NCI-H2196 treated with DMSO at 0.1 percent for 48 hours (cell line): Measurements from ENCODE around the gene GNB1L.

Source experiments
- DNase-seq: peaks from one replicate; lab custom pipeline; 2025; ENCODE audit not compliant: unreplicated experiment; lab: John Stamatoyannopoulos, UW

The GNB1L gene

GRCh38 chr22:19854778-19855503 is at the start of gene GNB1L, which contains the start of gene RTL10:
TSS of gene GNB1L (minus strand) at chr22:19854874. CDS start at chr22:19821355, 33,519 bp downstream.
TSS of gene RTL10 (minus strand) at chr22:19854874. CDS start at chr22:19852261, 2,613 bp downstream.
- peak; percentile 76 for DNase-seq

- DNase-seq, result no peak
Measured at GRCh38 chr22:19904174-19904856, 49.6 kb upstream of the GNB1L start.

- DNase-seq, result no peak
Measured at GRCh38 chr22:19903513-19903912, 48.8 kb upstream of the GNB1L start.

- DNase-seq, result no peak
Measured at GRCh38 chr22:19903031-19903430, 48.4 kb upstream of the GNB1L start.

- DNase-seq, result no peak
Measured at GRCh38 chr22:19902245-19902715, 47.6 kb upstream of the GNB1L start.

- no peak for DNase-seq
Measured at GRCh38 chr22:19901577-19902244, 47.0 kb upstream of the GNB1L start.

GRCh38 chr22:19900707-19901436 is 46.2 kb upstream of the GNB1L start:
- DNase-seq, result no peak

- no peak for DNase-seq
Measured at GRCh38 chr22:19898831-19899567, 44.3 kb upstream of the GNB1L start.

- no peak for DNase-seq
Measured at GRCh38 chr22:19898145-19898544, 43.5 kb upstream of the GNB1L start.

- no peak for DNase-seq
Measured at GRCh38 chr22:19897726-19898125, 43.1 kb upstream of the GNB1L start.

GRCh38 chr22:19896665-19897355 is 42.1 kb upstream of the GNB1L start:
- no peak for DNase-seq

- DNase-seq, result no peak
Measured at GRCh38 chr22:19895160-19895849, 40.6 kb upstream of the GNB1L start.

- DNase-seq, result no peak
Measured at GRCh38 chr22:19893363-19893762, 38.7 kb upstream of the GNB1L start.

GRCh38 chr22:19892925-19893324 is 38.3 kb upstream of the GNB1L start:
- no peak for DNase-seq

GRCh38 chr22:19892257-19892879 is 37.7 kb upstream of the GNB1L start:
- DNase-seq, result no peak

- DNase-seq, result no peak
Measured at GRCh38 chr22:19891317-19892256, 36.9 kb upstream of the GNB1L start.

GRCh38 chr22:19890502-19891316 is 36.0 kb upstream of the GNB1L start:
- no peak for DNase-seq
